ENCODE data around the gene FSHB. TPM values are rescaled to one million over a fixed set of nuclear protein-coding genes. Genes with fewer than 3 reads are reported as not detected.
A peak's percentile ranks its signal among the peaks of the same experiment; 100 is the strongest.

FSHB gene
- total RNA-seq, 1 donor from 2014 or later: not detected

DNA sequence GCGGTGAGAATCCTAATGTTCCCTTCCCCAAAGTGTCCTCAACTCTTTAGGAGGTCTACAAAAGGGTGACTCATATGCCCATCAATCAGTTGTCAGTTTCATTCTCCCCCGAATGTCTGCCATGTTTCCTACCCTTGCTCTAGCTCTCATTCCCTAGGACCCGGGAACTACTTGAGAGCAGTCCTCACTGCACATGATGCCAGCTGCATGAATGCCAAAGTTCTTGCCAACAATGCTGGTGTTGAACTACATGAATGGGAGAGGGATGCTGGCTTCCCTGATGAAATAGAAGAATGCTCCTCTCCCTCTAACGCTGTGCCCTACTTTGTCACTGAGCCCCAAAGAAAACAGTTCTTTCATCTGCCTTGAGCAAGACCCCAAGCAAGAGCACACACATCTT is 12.5 kb upstream of the FSHB start:
- H3K4me2 ChIP-seq: no peak overlapping the region
- no peaks in the 10 kb centered on the region for H3K36me3 Mint-ChIP-seq
- no peaks in the 10 kb centered on the region for H3F3A ChIP-seq (ENCODE audit: low read depth)
- H3K36me3 ChIP-seq: no peaks in the 10 kb centered on the region
- H3K79me2 ChIP-seq (ENCODE audit: low read depth): no peaks in the 10 kb centered on the region
- no peak for TF ChIP-seq EZH2 (IDR thresholded peaks at IDR 0.05)
- TF ChIP-seq EZH2phosphoT487 (IDR thresholded peaks at IDR 0.05): no peak
- TF ChIP-seq CTCF (IDR thresholded peaks at IDR 0.05): no peak
- no peaks in the 10 kb centered on the region for H3K9me3 Mint-ChIP-seq
- no peak overlapping the region for H3K4me3 ChIP-seq
- H3K9me3 ChIP-seq (ENCODE audit: low read depth): no peaks in the 10 kb centered on the region
- H3K4me3 Mint-ChIP-seq: no peak overlapping the region
- no peak overlapping the region for H3K27ac Mint-ChIP-seq
- no peaks in the 10 kb centered on the region for H4K20me1 ChIP-seq (ENCODE audit: low read depth)
- H3K4me1 Mint-ChIP-seq: no peaks in the 10 kb centered on the region
- no peak overlapping the region for H3K9ac ChIP-seq
- no peak for DNase-seq (ENCODE audit: low spot score)
- H3K27me3 ChIP-seq: no peaks in the 10 kb centered on the region
- peaks cover 2% of the 10 kb centered on the region for H3K27me3 Mint-ChIP-seq (ENCODE audit: insufficient read depth, low read depth)
- H3K4me1 ChIP-seq: no peaks in the 10 kb centered on the region
- no peak overlapping the region for H2AFZ ChIP-seq (replicated peaks)
- H3K27ac ChIP-seq: no peak overlapping the region

DNA sequence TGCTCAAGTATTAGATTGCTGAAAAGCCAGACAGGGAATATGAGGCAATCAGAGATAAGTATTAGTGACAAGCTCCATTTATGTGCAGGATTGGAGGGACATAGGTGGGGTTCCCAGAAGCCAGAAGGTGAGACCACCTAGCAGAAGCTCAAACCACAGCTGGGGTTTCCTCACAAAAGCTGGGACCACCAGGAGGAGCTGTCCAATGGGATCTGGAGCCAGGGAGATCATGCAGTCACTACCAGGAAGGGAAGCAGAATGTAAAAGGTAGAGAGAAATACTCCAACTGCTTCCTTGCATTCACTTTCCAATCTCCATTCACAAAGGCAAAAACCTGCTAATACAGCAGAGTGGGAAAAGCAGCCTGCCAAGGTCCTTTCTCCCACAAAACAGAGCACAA is 5.2 kb upstream of the FSHB start:
- Histone ChIP-seq H3K27me3 (no peaks in the 10 kb centered on the region), H3K9ac (no peak overlapping the region), H3K4me2 (no peak overlapping the region), H3K27ac (no peak overlapping the region), H3K9me3 (ENCODE audit: low read depth) (no peaks in the 10 kb centered on the region), H3K4me3 (no peak overlapping the region), H3K36me3 (no peaks in the 10 kb centered on the region), H3K4me1 (no peaks in the 10 kb centered on the region), H2AFZ (replicated peaks) (no peak overlapping the region), H4K20me1 (ENCODE audit: low read depth) (no peaks in the 10 kb centered on the region), H3F3A (ENCODE audit: low read depth) (no peaks in the 10 kb centered on the region), H3K79me2 (ENCODE audit: low read depth) (no peaks in the 10 kb centered on the region)
- Mint-ChIP-seq H3K27ac (no peak overlapping the region), H3K27me3 (ENCODE audit: insufficient read depth, low read depth) (peaks cover 4% of the 10 kb centered on the region), H3K4me1 (no peaks in the 10 kb centered on the region), H3K4me3 (no peak overlapping the region), H3K9me3 (peaks cover 4% of the 10 kb centered on the region), H3K36me3 (no peaks in the 10 kb centered on the region)
- peak; percentile 5 for DNase-seq (ENCODE audit: low spot score)
- TF ChIP-seq CTCF (IDR thresholded peaks at IDR 0.05) (no peak), EZH2phosphoT487 (IDR thresholded peaks at IDR 0.05) (no peak), EZH2 (IDR thresholded peaks at IDR 0.05) (no peak)

- no peaks in the 10 kb centered on the region for H3K4me1 ChIP-seq
- no peak overlapping the region for H2AFZ ChIP-seq (replicated peaks)
- H3K79me2 ChIP-seq (ENCODE audit: low read depth): no peaks in the 10 kb centered on the region
- H3K27me3 ChIP-seq: no peaks in the 10 kb centered on the region
- no peaks in the 10 kb centered on the region for H3K36me3 ChIP-seq
- H3K9ac ChIP-seq: no peak overlapping the region
- no peak for DNase-seq (ENCODE audit: low spot score)
- no peaks in the 10 kb centered on the region for H3F3A ChIP-seq (ENCODE audit: low read depth)
- Mint-ChIP-seq H3K36me3 (no peaks in the 10 kb centered on the region), H3K9me3 (peaks cover 4% of the 10 kb centered on the region), H3K4me1 (no peaks in the 10 kb centered on the region), H3K4me3 (no peak overlapping the region), H3K27ac (no peak overlapping the region), H3K27me3 (ENCODE audit: insufficient read depth, low read depth) (peaks cover 4% of the 10 kb centered on the region)
- no peak overlapping the region for H3K4me3 ChIP-seq
- no peaks in the 10 kb centered on the region for H3K9me3 ChIP-seq (ENCODE audit: low read depth)
- no peak for TF ChIP-seq CTCF (IDR thresholded peaks at IDR 0.05)
- no peak for TF ChIP-seq EZH2 (IDR thresholded peaks at IDR 0.05)
- no peak for TF ChIP-seq EZH2phosphoT487 (IDR thresholded peaks at IDR 0.05)
- H3K4me2 ChIP-seq: no peak overlapping the region
- no peaks in the 10 kb centered on the region for H4K20me1 ChIP-seq (ENCODE audit: low read depth)
- no peak overlapping the region for H3K27ac ChIP-seq
These were observed 2.4 kb upstream of the FSHB start for GRCh38 chr11:30228323-30228884.

Measured in neural progenitor cell (in vitro differentiated cells).